Midbrain (tissue), 1 donor: Measurements from ENCODE around the gene RABEPK.
"Not testable (repeated sequence)": the region's sequence is repeated elsewhere in the genome, so short reads cannot be mapped to it uniquely, and the experiment has no call there.

Source experiments
- DNase-seq: peaks from one replicate; lab custom pipeline; 2025; lab: John Stamatoyannopoulos, UW

RABEPK gene

GRCh38 chr9:125194466-125194865, 5.9 kb upstream of the RABEPK start:
- not testable (repeated sequence) for DNase-seq

- not testable (repeated sequence) for DNase-seq
Measured at GRCh38 chr9:125195591-125195990, 4.8 kb upstream of the RABEPK start.

- DNase-seq = no peak
Measured at GRCh38 chr9:125202846-125203618, 2.7 kb downstream of the RABEPK start.

GRCh38 chr9:125204477-125204876, 4.1 kb downstream of the RABEPK start:
- no peak for DNase-seq

DNA sequence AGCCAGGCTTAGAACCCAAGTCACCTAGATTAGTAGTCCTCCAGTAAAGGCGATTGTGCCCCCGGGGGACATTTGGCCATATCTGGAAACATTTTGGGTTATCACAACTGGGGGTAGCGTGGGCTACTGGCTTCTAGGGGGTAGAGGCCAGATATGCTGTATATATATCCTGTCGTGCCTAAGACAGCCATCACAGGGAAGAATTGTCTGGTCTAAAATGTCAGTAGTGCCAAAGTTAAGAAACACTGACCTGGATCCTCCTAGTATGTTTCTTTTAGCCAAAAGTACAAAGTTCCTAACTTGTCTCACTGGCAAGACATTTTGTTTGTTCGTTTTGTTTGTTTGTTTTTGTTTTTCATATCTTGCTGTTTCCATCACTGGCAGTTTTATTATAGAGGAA, 13.8 kb downstream of the RABEPK start:
- DNase-seq = no peak

DNA sequence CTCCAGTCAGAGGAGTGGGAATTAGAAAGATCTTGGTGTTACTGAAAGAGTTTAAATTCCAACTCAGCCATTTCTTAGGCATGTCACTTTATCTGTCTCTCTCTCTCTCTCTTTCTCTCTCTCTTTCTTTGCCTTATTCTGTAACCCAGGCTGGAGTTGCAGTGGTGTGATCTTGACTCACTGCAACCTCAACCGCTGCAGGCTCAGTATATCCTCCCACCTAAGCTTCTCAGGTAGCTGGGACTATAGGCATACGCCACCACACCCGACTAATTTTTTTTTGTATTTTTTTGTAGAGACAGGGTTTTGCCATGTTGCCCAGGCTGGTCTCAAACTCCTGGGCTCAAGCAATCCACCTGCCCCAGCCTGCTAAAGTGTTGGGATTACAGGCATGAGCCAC, 18.3 kb downstream of the RABEPK start:
- no peak for DNase-seq

DNA sequence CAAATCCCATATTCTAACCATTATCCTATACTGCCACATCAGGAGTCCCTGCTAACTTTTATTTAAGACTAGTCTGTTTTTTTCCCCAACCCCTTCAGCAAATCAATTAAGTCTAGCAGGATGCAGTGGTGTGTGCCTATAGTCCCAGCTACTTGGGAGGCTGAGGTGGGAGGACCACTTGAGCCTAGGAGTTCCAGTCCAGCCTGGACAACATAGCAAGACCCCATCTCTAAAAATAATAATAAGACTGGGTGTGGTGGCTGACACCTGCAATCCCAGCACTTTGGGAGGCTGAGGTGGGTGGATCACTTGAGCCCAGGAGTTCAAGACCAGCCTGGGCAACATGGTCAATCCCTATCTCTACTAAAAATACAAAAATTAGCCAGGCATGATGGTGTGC, 24.5 kb downstream of the RABEPK start:
- DNase-seq = not testable (repeated sequence)

DNA sequence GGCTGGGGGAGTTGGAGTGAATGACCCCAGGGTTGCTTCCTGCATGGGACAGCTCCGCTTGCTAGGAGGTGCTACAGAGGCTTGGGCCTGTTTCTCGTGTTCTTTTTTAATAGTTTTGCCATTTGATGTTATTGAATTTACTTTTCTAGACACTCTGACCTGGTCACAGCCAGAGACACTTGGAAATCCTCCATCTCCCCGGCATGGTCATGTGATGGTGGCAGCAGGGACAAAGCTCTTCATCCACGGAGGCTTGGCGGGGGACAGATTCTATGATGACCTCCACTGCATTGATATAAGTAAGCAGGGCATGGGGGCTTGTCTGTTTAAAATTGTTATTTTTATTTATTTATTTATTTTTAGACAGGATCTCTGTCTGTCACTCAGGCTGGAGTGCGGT, 27.4 kb downstream of the RABEPK start:
- DNase-seq = peak; percentile 3

DNA sequence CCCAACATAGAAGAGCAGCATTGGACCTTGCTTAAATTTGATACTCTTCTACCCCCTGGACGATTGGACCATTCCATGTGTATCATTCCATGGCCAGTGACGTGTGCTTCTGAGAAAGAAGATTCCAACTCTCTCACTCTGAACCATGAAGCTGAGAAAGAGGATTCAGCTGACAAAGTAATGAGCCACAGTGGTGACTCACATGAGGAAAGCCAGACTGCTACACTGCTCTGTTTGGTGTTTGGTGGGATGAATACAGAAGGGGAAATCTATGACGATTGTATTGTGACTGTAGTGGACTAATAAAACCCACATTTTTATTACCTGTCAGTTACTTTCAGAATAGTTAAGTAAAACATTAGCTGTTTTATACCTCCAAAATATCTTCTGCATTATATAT, 33.3 kb downstream of the RABEPK start:
- DNase-seq = no peak

DNA sequence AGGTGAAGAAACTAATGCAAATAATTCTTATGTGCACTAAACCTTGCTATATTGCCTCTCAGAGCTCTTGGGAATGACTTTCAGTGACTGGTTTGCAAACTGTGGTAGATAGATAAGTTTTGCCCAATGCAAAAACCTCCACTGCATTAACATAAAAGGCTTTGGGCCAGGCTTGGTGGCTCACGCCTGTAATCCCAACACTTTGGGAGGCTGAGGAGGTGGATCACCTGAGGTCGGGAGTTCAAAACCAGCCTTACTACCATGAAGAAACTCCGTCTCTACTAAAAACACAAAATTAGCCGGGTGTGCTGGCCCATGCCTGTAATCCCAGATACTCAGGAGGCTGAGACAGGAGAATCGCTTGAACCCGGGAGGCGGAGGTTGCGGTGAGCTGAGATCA, 33.8 kb downstream of the RABEPK start:
- not testable (repeated sequence) for DNase-seq

GRCh38 chr9:125235804-125236519, 35.6 kb downstream of the RABEPK start:
- DNase-seq = no peak

DNA sequence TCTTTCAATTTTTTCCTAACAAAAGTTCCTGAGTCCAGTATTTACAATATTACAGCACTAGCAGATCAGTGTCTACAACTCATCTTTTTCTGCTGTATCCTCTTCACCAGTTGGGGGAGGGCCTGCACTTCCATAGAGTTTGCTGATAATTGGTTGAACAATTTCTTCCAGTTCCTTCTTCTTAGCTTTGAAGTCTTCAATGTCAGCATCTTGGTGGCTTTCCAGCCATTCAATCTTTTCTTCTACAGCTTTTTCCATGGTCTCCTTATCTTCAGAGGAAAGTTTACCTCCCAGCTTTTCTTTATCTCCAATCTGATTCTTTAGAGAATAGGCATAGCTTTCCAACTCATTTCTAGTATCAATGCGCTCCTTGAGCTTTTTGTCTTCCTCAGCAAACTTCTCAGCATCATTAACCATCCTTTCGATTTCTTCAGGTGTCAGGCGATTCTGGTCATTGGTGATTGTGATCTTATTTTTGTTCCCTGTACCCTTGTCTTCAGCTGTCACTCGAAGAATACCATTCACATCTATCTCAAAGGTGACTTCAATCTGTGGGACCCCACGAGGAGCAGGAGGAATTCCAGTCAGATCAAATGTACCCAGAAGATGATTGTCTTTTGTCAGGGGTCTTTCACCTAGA, 36.3 kb downstream of the RABEPK start:
- DNase-seq = not testable (repeated sequence)

DNA sequence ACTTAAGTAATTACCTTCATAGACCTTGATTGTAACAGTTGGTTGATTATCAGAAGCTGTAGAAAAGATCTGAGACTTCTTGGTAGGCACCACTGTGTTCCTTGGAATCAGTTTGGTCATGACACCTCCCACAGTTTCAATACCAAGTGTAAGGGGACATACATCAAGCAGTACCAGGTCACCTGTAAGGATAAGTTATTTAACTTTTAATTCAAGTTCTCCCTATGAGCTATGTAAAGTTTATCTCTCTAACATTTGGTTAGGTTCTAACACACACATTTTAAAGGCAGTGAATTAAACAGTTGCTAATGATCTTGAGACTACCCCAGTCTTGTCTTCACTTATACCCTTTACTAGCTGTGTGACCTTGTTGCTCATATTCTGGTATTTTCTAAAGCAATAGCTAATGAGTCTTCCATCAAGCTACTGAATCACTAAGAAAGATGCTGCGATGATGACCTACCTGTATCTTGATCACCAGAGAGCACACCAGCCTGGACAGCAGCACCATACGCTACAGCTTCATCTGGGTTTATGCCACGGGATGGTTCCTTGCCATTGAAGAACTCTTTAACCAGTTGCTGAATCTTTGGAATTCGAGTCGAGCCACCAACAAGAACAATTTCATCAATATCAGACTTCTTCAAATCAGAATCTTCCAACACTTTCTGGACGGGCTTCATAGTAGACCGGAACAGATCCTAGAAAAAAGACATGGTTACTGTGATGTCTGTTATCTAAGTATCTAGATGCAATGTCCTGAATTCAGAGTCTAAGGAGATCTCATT, 38.0 kb downstream of the RABEPK start:
- DNase-seq = no peak

GRCh38 chr9:125238915-125239446, 38.6 kb downstream of the RABEPK start:
- no peak for DNase-seq

- DNase-seq = no peak
Measured at GRCh38 chr9:125239631-125240597, 39.6 kb downstream of the RABEPK start.

DNA sequence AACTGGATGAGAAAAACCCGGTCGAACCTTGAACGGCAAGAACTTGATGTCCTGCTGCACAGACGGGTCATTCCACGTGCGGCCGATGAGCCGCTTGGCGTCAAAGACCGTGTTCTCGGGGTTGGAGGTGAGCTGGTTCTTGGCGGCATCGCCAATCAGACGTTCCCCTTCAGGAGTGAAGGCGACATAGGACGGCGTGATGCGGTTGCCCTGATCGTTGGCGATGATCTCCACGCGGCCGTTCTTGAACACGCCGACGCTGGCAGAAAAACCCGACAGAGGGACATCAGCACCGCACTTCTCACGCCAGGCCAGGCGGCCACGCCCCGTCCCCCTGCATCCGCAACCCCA, 40.3 kb downstream of the RABEPK start:
- no peak for DNase-seq

DNA sequence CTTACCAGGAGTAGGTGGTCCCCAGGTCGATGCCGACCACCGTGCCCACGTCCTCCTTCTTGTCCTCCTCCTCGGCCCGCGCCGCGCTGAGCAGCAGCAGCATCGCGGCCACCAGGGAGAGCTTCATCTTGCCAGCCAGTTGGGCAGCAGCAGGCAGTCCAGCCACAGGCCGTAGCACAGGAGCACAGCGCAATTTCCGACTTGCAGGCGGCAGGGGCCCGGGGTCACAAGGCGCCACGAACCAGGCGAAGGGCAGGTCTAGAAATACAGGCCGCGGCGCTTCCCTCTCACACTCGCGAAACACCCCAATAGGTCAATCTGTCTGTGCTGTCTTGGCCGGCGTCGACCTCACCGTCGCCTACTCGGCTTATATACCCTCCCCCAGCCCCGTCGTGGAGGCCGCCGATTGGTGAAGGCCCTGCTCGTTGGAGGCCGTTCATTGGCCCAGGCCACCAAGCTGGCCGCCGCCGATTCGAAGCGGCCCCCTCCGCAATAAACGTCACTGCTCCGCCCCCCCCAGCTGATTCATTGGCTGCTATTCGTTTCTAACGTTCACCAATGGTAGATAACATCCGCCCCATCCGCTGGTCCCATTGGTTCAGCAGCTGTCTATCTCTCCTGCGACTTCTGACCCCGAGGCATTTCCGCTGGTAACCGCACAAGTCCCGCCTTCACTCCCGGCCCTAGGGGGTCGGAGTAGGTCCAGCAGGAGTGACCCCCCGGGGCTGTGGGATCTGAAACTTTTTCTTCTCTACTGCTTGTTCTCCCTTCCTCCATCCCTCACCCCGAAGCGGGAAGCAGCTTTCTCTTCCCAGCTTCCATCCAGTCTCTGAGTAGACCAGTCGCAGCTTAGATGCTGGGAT, 40.9 kb downstream of the RABEPK start, which contains the start of gene HSPA5:
Gene HSPA5 (minus strand): TSS at position 344 of the 863 bp plus-strand sequence. CDS start 217 bp downstream, at position 127.
- peak; percentile 99 for DNase-seq

DNA sequence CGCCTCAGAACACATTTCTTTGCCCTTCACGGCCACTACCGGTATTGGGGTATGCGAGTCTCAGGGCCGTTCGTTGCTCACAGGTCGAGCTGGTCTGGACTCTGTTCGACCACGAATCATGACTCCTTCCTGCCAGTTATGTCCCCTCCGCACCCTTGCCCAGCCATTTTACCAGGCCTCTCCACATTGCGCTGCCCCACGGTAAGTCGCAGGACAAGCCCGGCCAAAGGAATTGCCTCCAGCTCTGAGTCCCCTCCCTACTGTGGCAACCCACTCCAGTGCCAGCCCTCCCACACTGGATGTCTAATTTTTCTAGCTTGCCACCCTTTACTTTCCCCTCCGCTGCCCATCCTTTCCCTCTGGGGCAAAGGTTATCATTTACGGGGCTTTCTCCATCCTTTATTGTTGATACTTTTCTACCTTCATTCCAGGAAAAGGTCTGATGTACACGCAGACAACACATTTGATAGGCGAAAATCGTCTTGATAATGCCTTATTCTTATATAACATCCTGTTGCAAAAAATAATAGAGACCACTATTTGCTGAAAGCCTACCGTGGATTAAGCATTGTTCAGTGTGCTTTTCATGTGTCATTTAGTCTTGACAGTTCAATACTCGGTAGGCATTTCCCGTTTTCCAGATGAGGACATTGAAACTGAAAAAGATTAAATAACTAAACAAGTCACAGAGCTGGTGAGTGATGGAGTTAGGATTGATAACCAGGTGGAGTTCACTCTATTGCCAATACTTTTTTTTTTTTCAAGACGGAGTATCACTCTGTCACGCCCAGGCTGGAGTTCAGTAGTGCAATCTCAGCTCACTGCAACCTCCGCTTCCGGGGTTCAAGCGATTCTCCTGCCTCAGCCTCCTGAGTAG, 41.8 kb downstream of the RABEPK start:
- no peak for DNase-seq
